ENCODE measurements around the gene SYT17. TPM values are rescaled to one million over a fixed set of nuclear protein-coding genes. Genes with fewer than 3 reads are reported as not detected.

Gene SYT17
- total and polyA plus RNA-seq, 8 donors: 12.3 to 26.3 (median 15.2) TPM

DNA sequence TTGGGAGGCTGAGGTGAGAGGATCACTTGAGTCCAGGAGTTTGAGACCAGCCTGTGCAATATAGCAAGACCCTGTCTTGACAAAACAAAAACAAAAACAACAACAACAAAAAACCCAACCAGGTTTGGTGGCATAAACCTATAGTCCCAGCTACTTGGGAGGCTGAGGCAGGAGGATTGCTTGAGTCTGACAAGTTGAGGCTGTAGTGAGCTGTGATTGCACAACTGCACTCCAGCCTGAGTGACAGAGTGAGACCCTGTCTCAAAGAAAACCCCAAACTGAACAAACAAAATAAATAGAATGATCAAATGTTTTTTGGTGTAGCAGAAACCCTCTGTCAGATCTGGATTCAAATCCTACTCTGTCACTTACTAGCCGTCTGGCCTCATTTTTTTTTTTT lies 16.0 kb upstream of the SYT17 start:
- Histone ChIP-seq H3K4me3 (no peak overlapping the region), H3K36me3 (no peaks in the 10 kb centered on the region), H3K4me1 (no peaks in the 10 kb centered on the region), H3K27ac (no peak overlapping the region), H3K27me3 (no peaks in the 10 kb centered on the region), H3K9me3 (no peaks in the 10 kb centered on the region)
- no peak for ATAC-seq
- no peak for DNase-seq
- TF ChIP-seq, protein P1, sequence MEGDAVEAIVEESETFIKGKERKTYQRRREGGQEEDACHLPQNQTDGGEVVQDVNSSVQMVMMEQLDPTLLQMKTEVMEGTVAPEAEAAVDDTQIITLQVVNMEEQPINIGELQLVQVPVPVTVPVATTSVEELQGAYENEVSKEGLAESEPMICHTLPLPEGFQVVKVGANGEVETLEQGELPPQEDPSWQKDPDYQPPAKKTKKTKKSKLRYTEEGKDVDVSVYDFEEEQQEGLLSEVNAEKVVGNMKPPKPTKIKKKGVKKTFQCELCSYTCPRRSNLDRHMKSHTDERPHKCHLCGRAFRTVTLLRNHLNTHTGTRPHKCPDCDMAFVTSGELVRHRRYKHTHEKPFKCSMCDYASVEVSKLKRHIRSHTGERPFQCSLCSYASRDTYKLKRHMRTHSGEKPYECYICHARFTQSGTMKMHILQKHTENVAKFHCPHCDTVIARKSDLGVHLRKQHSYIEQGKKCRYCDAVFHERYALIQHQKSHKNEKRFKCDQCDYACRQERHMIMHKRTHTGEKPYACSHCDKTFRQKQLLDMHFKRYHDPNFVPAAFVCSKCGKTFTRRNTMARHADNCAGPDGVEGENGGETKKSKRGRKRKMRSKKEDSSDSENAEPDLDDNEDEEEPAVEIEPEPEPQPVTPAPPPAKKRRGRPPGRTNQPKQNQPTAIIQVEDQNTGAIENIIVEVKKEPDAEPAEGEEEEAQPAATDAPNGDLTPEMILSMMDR (IDR thresholded peaks at IDR 0.05): no peak
- intact Hi-C loops (cut with DNase I): no loop called here

- no peak for DNase-seq
- intact Hi-C loops (cut with DNase I): no loop called here
- no peaks in the 10 kb centered on the region for H3K36me3 ChIP-seq
- no peak overlapping the region for H3K27ac ChIP-seq
- H3K27me3 ChIP-seq: no peaks in the 10 kb centered on the region
- no peak overlapping the region for H3K4me3 ChIP-seq
- ATAC-seq: no peak
- H3K4me1 ChIP-seq: no peaks in the 10 kb centered on the region
- TF ChIP-seq, protein P1 (IDR thresholded peaks at IDR 0.05): no peak
- H3K9me3 ChIP-seq: no peaks in the 10 kb centered on the region
Measured at GRCh38 chr16:19153876-19154275, 14.2 kb upstream of the SYT17 start.

GRCh38 chr16:19162085-19162484 lies 6.0 kb upstream of the SYT17 start:
- TF ChIP-seq, protein P1 (IDR thresholded peaks at IDR 0.05): no peak
- Histone ChIP-seq H3K4me3 (no peak overlapping the region), H3K4me1 (peaks cover 0 to under 1% of the 10 kb centered on the region in 2 donors), H3K27me3 (peaks cover 0 to 4% of the 10 kb centered on the region in 2 donors), H3K9me3 (peaks cover 0 to 4% of the 10 kb centered on the region in 2 donors), H3K27ac (no peak overlapping the region), H3K36me3 (no peaks in the 10 kb centered on the region)
- DNase-seq: no peak
- intact Hi-C loops (cut with DNase I): loop anchor here in 1 of 2 donors (10.0 kb wide), 1 partner anchor 77 kb away; no protein-coding TSS in a partner anchor
- no peak for ATAC-seq

GRCh38 chr16:19163215-19163614 lies 4.8 kb upstream of the SYT17 start:
- Histone ChIP-seq H3K9me3 (peaks cover 0 to 4% of the 10 kb centered on the region in 2 donors), H3K36me3 (no peaks in the 10 kb centered on the region), H3K27ac (no peak overlapping the region), H3K27me3 (peaks cover 0 to 15% of the 10 kb centered on the region in 2 donors), H3K4me3 (no peak overlapping the region), H3K4me1 (peaks cover 0 to 11% of the 10 kb centered on the region in 2 donors)
- ATAC-seq: no peak
- no peak for DNase-seq
- intact Hi-C loops (cut with DNase I): loop anchor here in 1 of 2 donors (10.0 kb wide), 1 partner anchor 78 kb away; no protein-coding TSS in a partner anchor
- TF ChIP-seq, protein P1 (IDR thresholded peaks at IDR 0.05): no peak

- TF ChIP-seq, protein P1 (IDR thresholded peaks at IDR 0.05): no peak
- peaks cover 0 to 4% of the 10 kb centered on the region in 2 donors for H3K9me3 ChIP-seq
- no peak for ATAC-seq
- peaks cover 0 to 26% of the 10 kb centered on the region in 2 donors for H3K27me3 ChIP-seq
- DNase-seq: no peak
- peaks cover 0 to 22% of the 10 kb centered on the region in 2 donors for H3K4me1 ChIP-seq
- intact Hi-C loops (cut with DNase I): loop anchor here in 1 of 2 donors (10.0 kb wide), 1 partner anchor 79 kb away; no protein-coding TSS in a partner anchor
- no peak overlapping the region for H3K27ac ChIP-seq
- no peak overlapping the region for H3K4me3 ChIP-seq
- no peaks in the 10 kb centered on the region for H3K36me3 ChIP-seq
Measured at GRCh38 chr16:19164285-19164684, 3.8 kb upstream of the SYT17 start.
